HepG2 (cell line): ENCODE measurements around the gene GSTT2. TPM values are rescaled to one million over a fixed set of nuclear protein-coding genes. Genes with fewer than 3 reads are reported as not detected.

Experiments
- ATAC-seq: fragments of 200-7000 bp; cut with Tn5 transposase; 3 replicates; pipeline ENCODE4 v1.9.1; 2020; ENCODE audit warnings: mild to moderate bottlenecking, moderate library complexity
- BruUV-seq: library from RNA; stranded (reverse); fragments of 400-500 nt; replicated peaks from 2 replicates; lab custom pipeline; 2021; lab: Mats Ljungman, UMichigan
- CTCF ChIA-PET: fragments of 300-600 bp; formaldehyde crosslinking; extraction: SDS; loops from one replicate; lab custom pipeline; 2021; ENCODE audit warnings: low total read pairs, inconsistent platforms, low intra/inter-chr PET ratio; lab: Yijun Ruan, JAX
- POLR2A ChIA-PET: fragments of 350-600 bp; sonication (Branson Sonifier 250); formaldehyde crosslinking; loops from one replicate; lab custom pipeline; 2020; ENCODE audit warnings: antibody characterized with exemption, inconsistent platforms; lab: Yijun Ruan, JAX
- DNase-seq: peaks from one replicate; pipeline ENCODE4 v3.0.0-alpha.2; 2015; ENCODE audit warnings: low spot score
- FAIRE-seq: peaks from 3 replicates; lab custom pipeline; 2011; peaks lifted over from hg19 to GRCh38; lab: Jason Lieb, UNC
- H2AFZ ChIP-seq: one replicate; pipeline ENCODE4 v1.6.1; 2011; ENCODE audit warnings: low read length, inconsistent platforms
- H3K27ac ChIP-seq: fragments of 300-600 bp; 3 replicates; pipeline ENCODE4 v1.8.0; 2011; ENCODE audit warnings: mixed run types, mild to moderate bottlenecking, mixed read lengths, low read length, inconsistent platforms; ENCODE audit not compliant: insufficient read depth; ENCODE audit errors: extremely low read length
- H3K27me3 ChIP-seq, 2 experiments: fragments of 200-600 bp in 1 of 2; 2 replicates in 1 of 2; 3 replicates in 1 of 2; pipeline versions ENCODE4 v1.6.0 to v1.8.0; 2011; ENCODE audit warnings: low read length in 2 of 2, mild to moderate bottlenecking in 2 of 2, moderate library complexity in 2 of 2, inconsistent platforms in 1 of 2; ENCODE audit not compliant: insufficient read depth in 2 of 2, control insufficient read depth in 1 of 2
- H3K36me3 ChIP-seq, 2 experiments: fragments of 200-600 bp in 1 of 2; replicated peaks in 1 of 2; 2 replicates in 1 of 2; 3 replicates in 1 of 2; pipeline versions ENCODE4 v1.5.1 to v1.8.0; 2011; ENCODE audit warnings: low read length in 2 of 2, inconsistent platforms in 1 of 2; ENCODE audit not compliant: insufficient read depth in 2 of 2, control insufficient read depth in 1 of 2
- H3K4me1 ChIP-seq: 2 replicates; pipeline ENCODE4 v1.5.1; 2012; ENCODE audit warnings: low read length, inconsistent platforms; ENCODE audit not compliant: insufficient read depth
- H3K4me2 ChIP-seq: 2 replicates; pipeline ENCODE4 v1.6.0; 2011; ENCODE audit warnings: low read depth, low read length, inconsistent platforms
- H3K4me3 ChIP-seq, 3 experiments: fragments of 200-600 bp in 1 of 3; sonication (generic), shearing (Covaris generic) in 1 of 3; replicated peaks in 1 of 3; 2 replicates each; pipeline ENCODE4 v1.5.1; 2011 to 2016; ENCODE audit warnings: low read length in 3 of 3, inconsistent platforms in 2 of 3, low read depth in 2 of 3, mild to moderate bottlenecking in 2 of 3, control low read depth in 1 of 3, mixed read lengths in 1 of 3; ENCODE audit not compliant: insufficient read depth in 1 of 3
- H3K79me2 ChIP-seq: one replicate; pipeline ENCODE4 v1.6.1; 2011; ENCODE audit warnings: low read length, inconsistent platforms; ENCODE audit not compliant: insufficient read depth
- H3K9ac ChIP-seq: 2 replicates; pipeline ENCODE4 v1.6.0; 2011; ENCODE audit warnings: mild to moderate bottlenecking, low read depth, low read length, inconsistent platforms; ENCODE audit not compliant: insufficient read depth
- H3K9me3 ChIP-seq: 2 replicates; pipeline ENCODE4 v1.5.1; 2012; ENCODE audit warnings: mild to moderate bottlenecking, low read length
- H4K20me1 ChIP-seq: 2 replicates; pipeline ENCODE4 v1.6.0; 2011; ENCODE audit warnings: inconsistent platforms, mild to moderate bottlenecking, low read length, moderate library complexity; ENCODE audit not compliant: insufficient read depth
- AGO2 ChIP-seq: fragments of 200-400 bp; formaldehyde crosslinking; optimal IDR thresholded peaks from 2 replicates; pipeline ENCODE3; 2017; ENCODE audit warnings: mild to moderate bottlenecking, low read depth, low read length, moderate library complexity
- EP300 ChIP-seq, 3 experiments: sonication (generic) in 1 of 3; formaldehyde crosslinking in 1 of 3; IDR thresholded peaks; 2 replicates each; pipeline versions ENCODE4 v1.5.1 to v1.6.1; 2011 to 2020; ENCODE audit warnings: low read depth in 2 of 3, low read length in 2 of 3, borderline replicate concordance in 1 of 3, improper control_type of control experiment in 1 of 3, mild to moderate bottlenecking in 1 of 3, missing genetic modification reagents in 1 of 3, moderate library complexity in 1 of 3
- FOXK2 ChIP-seq: fragments of 450-650 bp; IDR thresholded peaks from 2 replicates; pipeline ENCODE4 v1.6.1; 2016
- HINFP ChIP-seq: sonication (generic); formaldehyde crosslinking; IDR thresholded peaks from 2 replicates; pipeline ENCODE4 v1.4.0; 2020; ENCODE audit warnings: low read depth, mild to moderate bottlenecking, missing genetic modification reagents
- MAFK ChIP-seq, 2 experiments: IDR thresholded peaks in 1 of 2; conservative IDR thresholded peaks in 1 of 2; 2 replicates each; pipeline ENCODE4 v1.6.1; 2011; ENCODE audit warnings: improper control_type of control experiment in 2 of 2, low read length in 2 of 2
- NRL ChIP-seq: sonication (generic); formaldehyde crosslinking; IDR thresholded peaks from 2 replicates; pipeline ENCODE4 v1.5.0; 2020; ENCODE audit warnings: missing genetic modification reagents, mild to moderate bottlenecking, moderate library complexity, borderline replicate concordance
- POLR2G ChIP-seq: fragments of 200-400 bp; formaldehyde crosslinking; IDR thresholded peaks from 2 replicates; pipeline ENCODE4 v1.6.1; 2018; ENCODE audit warnings: mild to moderate bottlenecking, low read depth, low read length, moderate library complexity
- ZNF891 ChIP-seq: sonication (generic); formaldehyde crosslinking; IDR thresholded peaks from 2 replicates; pipeline ENCODE4 v1.5.0; 2020; ENCODE audit warnings: mild to moderate bottlenecking, missing genetic modification reagents
- WGBS: methylation state at CpG from one replicate; pipeline ENCODE4 v1.1.6; 2017; ENCODE audit warnings: low lambda C conversion rate; 5-methylcytosine and 5-hydroxymethylcytosine counted together
- in situ Hi-C: cut with HindIII; loops from 2 replicates; pipeline ENCODE4 v1.10.0; 2017; ENCODE audit warnings: low pct_unique_long_range_greater_than_20kb; ENCODE audit not compliant: extremely low pct_ligation_motif_present
- intact Hi-C: fragments of 100-400 bp; cut with micrococcal nuclease; formaldehyde crosslinking; loops from one replicate; pipeline ENCODE4 v1.10.0; 2022; ENCODE audit not compliant: unreplicated experiment
- polyA plus RNA-seq, 8 experiments: library from polyadenylated mRNA; depleted of rRNA in 3 of 8; stranded (reverse) in 7 of 8; unstranded in 1 of 8; fragments of >200 nt; fragmentation: Illumina TruSeq in 4 of 8; extraction: Trizol in 4 of 8; gene quantifications; 2 replicates each; pipeline versions ENCODE4 v1.2.1 to v1.2.3, GENCODE V29; 2011 to 2016; ENCODE audit warnings: low read depth in 4 of 8, missing spikeins in 1 of 8, mixed read lengths in 1 of 8; ENCODE audit not compliant: insufficient read depth in 1 of 8
- total RNA-seq, 5 experiments: library from RNA; depleted of rRNA; stranded (reverse); fragments of >200 nt; fragmentation: Illumina TruSeq; extraction: Trizol; gene quantifications; 2 replicates each; pipeline ENCODE4 v1.2.3, GENCODE V29; 2016; ENCODE audit warnings: low read depth in 1 of 5

The GSTT2 gene
- total and polyA plus RNA-seq, 2 of the 13 experiments (the other 11 are each of a cell fraction or from before 2014, with no cell fraction given): not detected

GRCh38 chr22:24002851-24003250 is 22.9 kb downstream of the GSTT2 start (continued):
- TF ChIP-seq EP300 (IDR thresholded peaks at IDR 0.05; ENCODE audit: low read depth in 2 of 2, low read length in 2 of 2) (peak in 1 of 2 experiments; percentile 25; a peak in 1 of 4 replicates), EP300 (CRISPR knock-in tag; IDR thresholded peaks at IDR 0.05; ENCODE audit: borderline replicate concordance) (no peak)

GRCh38 chr22:24003887-24004286 is 24.0 kb downstream of the GSTT2 start:
- Histone ChIP-seq H4K20me1 (no peaks in the 10 kb centered on the region), H3K36me3 (no peaks in the 10 kb centered on the region), H3K4me3 (no peak overlapping the region), H3K9me3 (no peaks in the 10 kb centered on the region), H2AFZ (no peak overlapping the region), H3K79me2 (no peaks in the 10 kb centered on the region), H3K4me1 (peaks cover 70% of the 10 kb centered on the region), H3K27me3 (no peaks in the 10 kb centered on the region), H3K27ac (no peak overlapping the region), H3K9ac (no peak overlapping the region), H3K4me2 (0 out of 2 replicates have a peak overlapping the region, but pooled peaks have one; percentile 0)
- in situ Hi-C loops (no loop called here), intact Hi-C loops (no loop called here)
- FAIRE-seq (no peak), DNase-seq (no peak), ATAC-seq (no peak)
- ChIA-PET POLR2A (interaction anchor here (1.2 kb wide), 1 partner anchor 146 kb away, joined by 3 read pairs; the partner anchor contains the start of gene SLC2A11), CTCF (no interaction called here)
- WGBS: 56% methylated on average over 9 of the region's 9 CpGs
- TF ChIP-seq ZNF891 (CRISPR knock-in tag): peak; percentile 51; the same call in 1 of the 2 replicates
- TF ChIP-seq POLR2G: 0 out of 2 replicates have a peak, but pooled peaks have one; percentile 8
- TF ChIP-seq MAFK (conservative IDR thresholded peaks at IDR 0.05 in 1 of 2, IDR thresholded peaks at IDR 0.05 in 1 of 2; ENCODE audit: low read length in 2 of 2): no peak
- TF ChIP-seq HINFP: no peak
- TF ChIP-seq FOXK2: no peak
- TF ChIP-seq AGO2: peak; percentile 55
- TF ChIP-seq NRL (CRISPR knock-in tag): 0 out of 2 replicates have a peak, but pooled peaks have one; percentile 21
- no TSS peak for BruUV-seq
